Occipital lobe (tissue), 3 donors: ENCODE data around the gene IGLL1. TPM values are rescaled to one million over a fixed set of nuclear protein-coding genes. Genes with fewer than 3 reads are reported as not detected.

Experiments
- DNase-seq: peaks from one replicate; lab custom pipeline; 2025; lab: John Stamatoyannopoulos, UW
- small RNA-seq: library from RNA; depleted of rRNA; stranded (forward); fragments of <200 nt; gene quantifications from one replicate; pipeline ENCODE3, GENCODE V24; 2014
- total RNA-seq: library from RNA; depleted of rRNA; stranded (reverse); fragments of >200 nt; gene quantifications from one replicate; pipeline ENCODE4 v1.2.3, GENCODE V29; 2014

Gene IGLL1
- total RNA-seq, 1 donor from 2014 or later, result not detected

- no peak for DNase-seq
Observed at GRCh38 chr22:23529166-23530103, 50.7 kb downstream of the IGLL1 start.

DNA sequence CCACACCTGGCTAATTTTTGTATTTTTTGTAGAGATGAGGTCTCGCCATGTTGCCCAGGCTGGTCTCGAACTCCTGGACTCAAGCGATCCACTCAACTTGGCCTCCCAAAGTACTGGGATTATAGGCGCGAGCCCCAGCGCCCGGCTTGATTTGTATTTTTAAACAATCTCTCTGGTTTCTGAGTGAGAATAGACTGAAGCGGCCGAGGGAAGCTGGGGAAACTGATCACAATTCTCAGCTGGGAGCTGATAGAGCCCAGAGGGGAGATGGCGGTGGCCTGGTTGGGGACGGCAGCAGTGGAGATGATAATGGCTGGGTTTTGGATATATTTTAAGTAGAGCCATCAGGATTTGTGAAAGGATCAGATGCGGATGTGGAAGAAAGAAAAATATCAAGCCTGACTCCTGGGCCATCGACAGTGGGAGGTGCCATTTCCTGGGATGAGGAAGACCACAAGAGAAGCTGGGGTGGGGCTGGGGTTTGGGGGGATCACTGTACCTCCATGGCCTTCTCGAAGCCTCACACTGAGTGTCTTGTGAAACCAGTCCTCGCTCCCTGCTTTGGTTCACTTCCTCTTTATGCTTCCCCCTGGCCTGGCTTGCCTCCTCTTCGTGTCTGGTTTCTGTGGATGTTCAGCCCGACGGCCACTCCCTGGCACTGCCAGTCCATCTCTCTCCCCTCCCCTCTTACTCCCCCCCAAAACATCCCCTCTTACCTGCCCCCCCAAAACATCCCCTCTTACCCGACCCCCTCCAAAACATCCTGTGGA lies 51.9 kb downstream of the IGLL1 start:
- no peak for DNase-seq

- no peak for DNase-seq
Observed at GRCh38 chr22:23526596-23527316, 53.3 kb downstream of the IGLL1 start.

GRCh38 chr22:23525510-23525909 lies 54.6 kb downstream of the IGLL1 start:
- no peak for DNase-seq

DNA sequence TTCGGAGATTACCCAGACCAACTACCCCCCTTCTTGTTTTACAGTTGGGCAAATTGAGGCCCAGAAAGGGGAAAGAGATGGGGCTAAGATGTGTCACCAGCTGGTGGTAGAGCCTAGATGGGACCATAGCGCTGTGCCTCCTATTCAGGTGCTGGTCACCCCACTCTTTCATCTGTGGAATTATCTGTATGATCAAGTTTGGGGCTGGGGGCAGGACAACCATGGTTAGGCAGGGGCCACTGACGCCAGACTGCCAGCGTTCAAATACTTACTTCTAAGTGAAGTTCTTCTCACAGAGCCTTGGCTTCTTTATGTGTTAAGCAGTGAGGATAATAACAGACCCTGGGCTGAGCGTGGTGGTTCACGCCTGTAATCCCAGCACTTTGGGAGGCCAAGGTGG lies 55.9 kb downstream of the IGLL1 start:
- DNase-seq, result no peak

GRCh38 chr22:23523713-23524112 lies 56.4 kb downstream of the IGLL1 start:
- DNase-seq, result no peak

Small RNA genes lying within 50 kb of the gene (small RNA-seq; reads per million reads assigned to genes)
- gene AP000346.3, result not detected

Other genes with a start within 250 kb of the IGLL1 start
- gene DRICH1, start 52.0 kb upstream of the IGLL1 start, total RNA-seq, result 0.31 TPM
- gene RGL4, start 110.7 kb upstream of the IGLL1 start, total RNA-seq, result not detected
- gene ZNF70, start 170.8 kb upstream of the IGLL1 start, total RNA-seq, result 4.1 TPM
- not detected for gene VPREB3, start 174.1 kb upstream of the IGLL1 start, total RNA-seq
- gene C22orf15, start 182.7 kb upstream of the IGLL1 start, total RNA-seq, result not detected
- 3.4 TPM for gene CHCHD10, start 187.7 kb upstream of the IGLL1 start, total RNA-seq
- gene MMP11, start 192.6 kb upstream of the IGLL1 start, total RNA-seq, result 14.8 TPM
- 19.7 TPM for gene SMARCB1, start 206.7 kb upstream of the IGLL1 start, total RNA-seq